ENCODE data around the gene TLE4.

GRCh38 chr9:79686381-79687130 lies 114.8 kb downstream of the TLE4 start:
- no peak for TF ChIP-seq EZH2phosphoT487 (IDR thresholded peaks at IDR 0.05; ENCODE audit: borderline replicate concordance, low read length)
- no peak for TF ChIP-seq EZH2 (IDR thresholded peaks at IDR 0.05; ENCODE audit: low read length, unreplicated experiment)

Measured in PC-3 (cell line).